K562 treated with DMSO at 1 percent for 24 hours (cell line): ENCODE results near the gene GREB1. TPM values are rescaled to one million over a fixed set of nuclear protein-coding genes. Genes with fewer than 3 reads are reported as not detected.

Source experiments
- total RNA-seq: library from RNA; unstranded; fragments of 300-600 nt; gene quantifications from 2 replicates; pipeline ENCODE4 v1.2.3, GENCODE V29; 2022; ENCODE audit warnings: low read depth; ENCODE audit not compliant: insufficient read depth

The GREB1 gene, protein sequence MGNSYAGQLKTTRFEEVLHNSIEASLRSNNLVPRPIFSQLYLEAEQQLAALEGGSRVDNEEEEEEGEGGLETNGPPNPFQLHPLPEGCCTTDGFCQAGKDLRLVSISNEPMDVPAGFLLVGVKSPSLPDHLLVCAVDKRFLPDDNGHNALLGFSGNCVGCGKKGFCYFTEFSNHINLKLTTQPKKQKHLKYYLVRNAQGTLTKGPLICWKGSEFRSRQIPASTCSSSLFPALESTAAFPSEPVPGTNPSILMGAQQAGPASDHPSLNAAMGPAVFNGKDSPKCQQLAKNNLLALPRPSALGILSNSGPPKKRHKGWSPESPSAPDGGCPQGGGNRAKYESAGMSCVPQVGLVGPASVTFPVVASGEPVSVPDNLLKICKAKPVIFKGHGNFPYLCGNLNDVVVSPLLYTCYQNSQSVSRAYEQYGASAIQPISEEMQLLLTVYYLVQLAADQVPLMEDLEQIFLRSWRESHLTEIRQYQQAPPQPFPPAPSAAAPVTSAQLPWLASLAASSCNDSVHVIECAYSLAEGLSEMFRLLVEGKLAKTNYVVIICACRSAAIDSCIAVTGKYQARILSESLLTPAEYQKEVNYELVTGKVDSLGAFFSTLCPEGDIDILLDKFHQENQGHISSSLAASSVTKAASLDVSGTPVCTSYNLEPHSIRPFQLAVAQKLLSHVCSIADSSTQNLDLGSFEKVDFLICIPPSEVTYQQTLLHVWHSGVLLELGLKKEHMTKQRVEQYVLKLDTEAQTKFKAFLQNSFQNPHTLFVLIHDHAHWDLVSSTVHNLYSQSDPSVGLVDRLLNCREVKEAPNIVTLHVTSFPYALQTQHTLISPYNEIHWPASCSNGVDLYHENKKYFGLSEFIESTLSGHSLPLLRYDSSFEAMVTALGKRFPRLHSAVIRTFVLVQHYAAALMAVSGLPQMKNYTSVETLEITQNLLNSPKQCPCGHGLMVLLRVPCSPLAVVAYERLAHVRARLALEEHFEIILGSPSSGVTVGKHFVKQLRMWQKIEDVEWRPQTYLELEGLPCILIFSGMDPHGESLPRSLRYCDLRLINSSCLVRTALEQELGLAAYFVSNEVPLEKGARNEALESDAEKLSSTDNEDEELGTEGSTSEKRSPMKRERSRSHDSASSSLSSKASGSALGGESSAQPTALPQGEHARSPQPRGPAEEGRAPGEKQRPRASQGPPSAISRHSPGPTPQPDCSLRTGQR (N-terminal part only)
- 0.75 and 0.93 TPM in 2 replicates for total RNA-seq

GRCh38 chr2:11533278-11534070, at the start of gene GREB1:
Gene GREB1, plus strand, starts transcription at chr2:11534045. Its CDS starts 22,570 bp downstream, at chr2:11556615.

DNA sequence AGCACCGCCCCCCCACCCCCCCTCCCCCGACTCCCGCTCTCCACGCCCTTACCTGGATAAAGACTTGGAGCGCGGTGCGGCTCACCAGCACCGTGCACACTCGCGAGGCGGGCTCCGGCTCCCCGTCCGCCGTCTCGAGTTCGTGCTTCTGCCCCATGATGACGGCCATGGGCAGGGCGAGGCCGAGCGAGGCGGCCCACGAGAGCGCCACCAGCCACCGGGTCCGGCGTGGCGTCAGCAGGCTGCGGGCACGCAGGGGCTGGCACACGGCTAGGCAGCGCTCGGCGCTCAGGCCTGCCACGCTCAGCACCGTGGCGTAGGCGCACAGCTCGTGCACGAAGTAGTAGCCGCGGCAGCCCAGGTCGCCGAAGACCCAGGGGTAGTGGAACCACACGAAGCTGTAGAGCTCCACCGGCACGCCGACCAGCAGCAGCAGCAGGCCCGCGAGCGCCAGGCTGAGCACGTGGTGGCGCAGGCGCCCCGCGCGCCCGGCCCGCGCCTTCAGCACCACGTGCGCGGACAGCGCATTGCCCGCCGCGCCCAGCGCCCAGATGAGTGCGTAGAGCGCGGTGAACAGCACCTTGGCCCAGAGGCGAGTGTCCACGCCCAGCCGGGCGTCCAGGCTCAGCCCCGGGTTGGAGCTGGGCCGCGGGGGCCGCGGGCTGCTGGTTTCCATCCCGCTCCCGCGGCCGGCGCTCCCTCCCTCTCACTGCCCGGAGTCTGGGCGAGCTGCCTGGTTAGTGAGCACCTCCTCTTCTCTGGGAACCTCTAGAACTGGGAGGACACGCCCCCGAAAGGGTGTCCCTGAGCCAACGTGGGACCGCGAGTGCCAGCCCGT, 135.8 kb downstream of the GREB1 start, which contains the start of gene NTSR2:
Gene NTSR2 (minus strand): TSS at position 742 of the 838 bp plus-strand sequence. CDS start 66 bp downstream, at position 676.

Other genes starting within 250 kb of the GREB1 start
- gene ROCK2, start 189.4 kb upstream of the GREB1 start, total RNA-seq: 6.9 and 8.9 TPM in 2 replicates
- gene E2F6, start 67.9 kb upstream of the GREB1 start, total RNA-seq: 17.2 and 23.8 TPM in 2 replicates
- gene NTSR2, start 136.2 kb downstream of the GREB1 start, total RNA-seq: not detected in 2 replicates
- gene LPIN1, start 212.6 kb downstream of the GREB1 start, total RNA-seq: 16.0 and 21.5 TPM in 2 replicates